IMR-90 (cell line): ENCODE results near the gene TSPAN16. TPM values are rescaled to one million over a fixed set of nuclear protein-coding genes. Genes with fewer than 3 reads are reported as not detected.

Source experiments
- ATAC-seq: fragments of 200-7000 bp; cut with Tn5 transposase; 2 replicates; pipeline ENCODE4 v1.9.1; 2020; ENCODE audit warnings: low read depth, mild to moderate bottlenecking, moderate library complexity
- BruUV-seq: library from RNA; stranded (reverse); fragments of 400-500 nt; replicated peaks from 2 replicates; lab custom pipeline; 2021; lab: Mats Ljungman, UMichigan
- CTCF ChIA-PET: fragments of 300-600 bp; formaldehyde crosslinking; extraction: SDS; loops from one replicate; lab custom pipeline; 2021; ENCODE audit warnings: antibody characterized with exemption; lab: Yijun Ruan, JAX
- POLR2A ChIA-PET: fragments of 300-600 bp; sonication (Branson Sonifier 250); formaldehyde crosslinking; loops from one replicate; lab custom pipeline; 2022; ENCODE audit warnings: antibody characterized with exemption; ENCODE audit not compliant: unreplicated experiment; lab: Charles Lee
- DNase-seq: peaks from one replicate; pipeline ENCODE4 v3.0.0; 2013
- H2AFZ ChIP-seq: replicated peaks from 2 replicates; pipeline ENCODE3; 2013; ENCODE audit warnings: low read length, mild to moderate bottlenecking; ENCODE audit not compliant: poor library complexity
- H2AK5ac ChIP-seq: 2 replicates; pipeline ENCODE4 v1.6.1; 2013; ENCODE audit warnings: low read depth, low read length, inconsistent platforms
- H2AK9ac ChIP-seq: replicated peaks from 2 replicates; pipeline ENCODE3; 2013; ENCODE audit warnings: mild to moderate bottlenecking, low read depth, low read length, moderate library complexity; ENCODE audit not compliant: poor library complexity
- H2BK120ac ChIP-seq: 2 replicates; pipeline ENCODE4 v1.6.1; 2013; ENCODE audit warnings: low read depth, low read length, inconsistent platforms
- H2BK15ac ChIP-seq: 3 replicates; pipeline ENCODE4 v1.6.1; 2013; ENCODE audit warnings: low read depth, low read length, inconsistent platforms
- H2BK20ac ChIP-seq: 2 replicates; pipeline ENCODE4 v1.6.1; 2013; ENCODE audit warnings: low read depth, mild to moderate bottlenecking, inconsistent platforms, low read length, moderate library complexity
- H2BK5ac ChIP-seq: 2 replicates; pipeline ENCODE4 v1.6.1; 2013; ENCODE audit warnings: mild to moderate bottlenecking, low read depth, low read length, inconsistent platforms; ENCODE audit not compliant: poor library complexity, severe bottlenecking
- H3K14ac ChIP-seq: replicated peaks from 2 replicates; pipeline ENCODE4 v1.6.1; 2013; ENCODE audit warnings: low read depth, low read length, inconsistent platforms
- H3K18ac ChIP-seq: 2 replicates; pipeline ENCODE4 v1.6.1; 2013; ENCODE audit warnings: low read depth, low read length, control low read depth
- H3K23ac ChIP-seq: 2 replicates; pipeline ENCODE4 v1.6.1; 2013; ENCODE audit warnings: low read depth, low read length, inconsistent platforms
- H3K27ac ChIP-seq: 2 replicates; pipeline ENCODE4 v1.5.1; 2013; ENCODE audit warnings: mild to moderate bottlenecking, control low read depth, low read length; ENCODE audit not compliant: insufficient read depth
- H3K27me3 ChIP-seq: 2 replicates; pipeline ENCODE4 v1.6.1; 2013; ENCODE audit warnings: low read length; ENCODE audit not compliant: control insufficient read depth, insufficient read depth
- H3K36me3 ChIP-seq: 2 replicates; pipeline ENCODE4 v1.6.1; 2013; ENCODE audit warnings: low read length, mixed read lengths; ENCODE audit not compliant: control insufficient read depth, insufficient read depth
- H3K4ac ChIP-seq: 2 replicates; pipeline ENCODE4 v1.6.1; 2013; ENCODE audit warnings: low read depth, low read length, inconsistent platforms
- H3K4me1 ChIP-seq: 2 replicates; pipeline ENCODE4 v1.6.1; 2013; ENCODE audit warnings: low read length, mixed read lengths; ENCODE audit not compliant: control insufficient read depth, insufficient read depth
- H3K4me2 ChIP-seq: 2 replicates; pipeline ENCODE4 v1.6.1; 2013; ENCODE audit warnings: low read depth, mild to moderate bottlenecking, control low read depth, low read length, moderate library complexity
- H3K4me3 ChIP-seq: 2 replicates; pipeline ENCODE4 v1.5.1; 2013; ENCODE audit warnings: low read depth, mild to moderate bottlenecking, control low read depth, low read length, moderate library complexity; ENCODE audit not compliant: insufficient read depth
- H3K56ac ChIP-seq: 2 replicates; pipeline ENCODE4 v1.6.1; 2013; ENCODE audit warnings: low read length, inconsistent platforms; ENCODE audit not compliant: insufficient read depth; ENCODE audit errors: extremely low read depth
- H3K79me1 ChIP-seq, 2 experiments: 2 replicates each; pipeline ENCODE4 v1.6.1; 2013; ENCODE audit warnings: low read length in 2 of 2, inconsistent platforms in 1 of 2, low read depth in 1 of 2
- H3K9ac ChIP-seq: 2 replicates; pipeline ENCODE4 v1.6.1; 2013; ENCODE audit warnings: low read depth, low read length, control low read depth
- H3K9me1 ChIP-seq: 2 replicates; pipeline ENCODE4 v1.6.1; 2013; ENCODE audit warnings: low read length, inconsistent platforms; ENCODE audit not compliant: insufficient read depth
- H3K9me3 ChIP-seq: 2 replicates; pipeline ENCODE4 v1.6.1; 2013; ENCODE audit warnings: low read length; ENCODE audit not compliant: control insufficient read depth, insufficient read depth
- H4K20me1 ChIP-seq: 2 replicates; pipeline ENCODE4 v1.6.1; 2013; ENCODE audit warnings: low read length, inconsistent platforms; ENCODE audit not compliant: insufficient read depth
- H4K5ac ChIP-seq: 2 replicates; pipeline ENCODE4 v1.6.1; 2013; ENCODE audit warnings: mild to moderate bottlenecking, low read depth, low read length, control low read depth
- H4K8ac ChIP-seq, 2 experiments: 2 replicates each; pipeline ENCODE4 v1.6.1; 2013; ENCODE audit warnings: low read depth in 2 of 2, low read length in 2 of 2, control low read depth in 1 of 2, inconsistent platforms in 1 of 2
- H4K91ac ChIP-seq: 2 replicates; pipeline ENCODE4 v1.6.1; 2013; ENCODE audit warnings: low read depth, low read length, inconsistent platforms; ENCODE audit not compliant: insufficient read depth
- BHLHE40 ChIP-seq: fragments of 150-350 bp; IDR thresholded peaks from 2 replicates; pipeline ENCODE4 v1.6.1; 2016; ENCODE audit warnings: mild to moderate bottlenecking, low read depth, low read length
- CEBPB ChIP-seq: IDR thresholded peaks from 2 replicates; pipeline ENCODE4 v1.6.1; 2012; ENCODE audit warnings: low read depth, low read length, improper control_type of control experiment
- CHD1 ChIP-seq: IDR thresholded peaks from 2 replicates; pipeline ENCODE4 v1.6.1; 2012; ENCODE audit warnings: low read depth, low read length, improper control_type of control experiment
- CTCF ChIP-seq: conservative IDR thresholded peaks from 2 replicates; pipeline ENCODE4 v1.5.1; 2012; ENCODE audit warnings: mild to moderate bottlenecking, low read depth, low read length, improper control_type of control experiment
- FOS ChIP-seq: fragments of 150-350 bp; IDR thresholded peaks from 2 replicates; pipeline ENCODE4 v1.6.1; 2016; ENCODE audit warnings: low read depth, low read length
- MAFK ChIP-seq: IDR thresholded peaks from 2 replicates; pipeline ENCODE4 v1.6.1; 2012; ENCODE audit warnings: low read depth, low read length, improper control_type of control experiment
- MAZ ChIP-seq: IDR thresholded peaks from 2 replicates; pipeline ENCODE4 v1.6.1; 2012; ENCODE audit warnings: low read depth, mild to moderate bottlenecking, low read length, improper control_type of control experiment, moderate library complexity, borderline replicate concordance
- MXI1 ChIP-seq: IDR thresholded peaks from 2 replicates; pipeline ENCODE4 v1.6.1; 2012; ENCODE audit warnings: low read depth, mild to moderate bottlenecking, low read length, moderate library complexity, borderline replicate concordance
- NFE2L2 ChIP-seq: fragments of 150-350 bp; IDR thresholded peaks from 2 replicates; pipeline ENCODE4 v1.6.1; 2016; ENCODE audit warnings: low read depth, mild to moderate bottlenecking, low read length
- POLR2A ChIP-seq: IDR thresholded peaks from 2 replicates; pipeline ENCODE4 v1.6.1; 2012; ENCODE audit warnings: mild to moderate bottlenecking, low read depth, low read length
- RAD21 ChIP-seq: IDR thresholded peaks from 2 replicates; pipeline ENCODE4 v1.6.1; 2012; ENCODE audit warnings: low read length, improper control_type of control experiment
- RCOR1 ChIP-seq: IDR thresholded peaks from 2 replicates; pipeline ENCODE4 v1.6.1; 2012; ENCODE audit warnings: mild to moderate bottlenecking, low read length, improper control_type of control experiment; ENCODE audit not compliant: insufficient replicate concordance
- RFX5 ChIP-seq: IDR thresholded peaks from 2 replicates; pipeline ENCODE4 v1.8.0; 2012; ENCODE audit warnings: low read depth, mild to moderate bottlenecking, low read length, moderate library complexity
- SMC3 ChIP-seq: fragments of 150-350 bp; IDR thresholded peaks from 2 replicates; pipeline ENCODE4 v1.6.1; 2016; ENCODE audit warnings: low read depth, mild to moderate bottlenecking, antibody characterized with exemption, low read length, moderate library complexity
- USF2 ChIP-seq: fragments of 150-350 bp; IDR thresholded peaks from 2 replicates; pipeline ENCODE4 v1.6.1; 2017; ENCODE audit warnings: mild to moderate bottlenecking, antibody characterized with exemption, low read length, low read depth
- WGBS, 2 experiments: methylation state at CpG; one replicate each; pipeline versions ENCODE4 v1.1.5 to v1.1.7; 2013; ENCODE audit warnings: missing lambda C conversion rate in 2 of 2; ENCODE audit not compliant: insufficient read length in 1 of 2; ENCODE audit errors: extremely low coverage in 2 of 2; 5-methylcytosine and 5-hydroxymethylcytosine counted together
- dilution Hi-C: fragments of 300-500 bp; cut with HindIII; formaldehyde crosslinking; loops from one replicate; pipeline ENCODE4 v1.14.3; 2018; ENCODE audit warnings: low sequenced_read_pairs; ENCODE audit not compliant: unreplicated experiment
- in situ Hi-C: fragments of 300-500 bp; cut with MboI; formaldehyde crosslinking; loops from 3 replicates; pipeline ENCODE4 v1.14.3; 2019; ENCODE audit warnings: low sequenced_read_pairs, inconsistent platforms, mixed read lengths
- intact Hi-C: fragments of 100-400 bp; cut with micrococcal nuclease; formaldehyde crosslinking; loops from 2 replicates; pipeline ENCODE4 v1.10.0; 2022
- polyA plus RNA-seq, 3 experiments: library from polyadenylated mRNA; depleted of rRNA; stranded (reverse); fragments of >200 nt; gene quantifications; 2 replicates each; pipeline ENCODE4 v1.2.3, GENCODE V29; 2012; ENCODE audit warnings: low replicate concordance in 1 of 3
- total RNA-seq: library from RNA; depleted of rRNA; stranded (reverse); fragments of >200 nt; gene quantifications from 2 replicates; pipeline ENCODE4 v1.2.3, GENCODE V29; 2012
- TF ChIP-seq, protein P1 (sequence below): fragments of 150-350 bp; IDR thresholded peaks from 2 replicates; pipeline ENCODE4 v1.6.1; 2016; ENCODE audit warnings: low read depth, mild to moderate bottlenecking, low read length, moderate library complexity, borderline replicate concordance

The TSPAN16 gene
- total and polyA plus RNA-seq, 2 of the 4 experiments (the other 2 are of a cell fraction): not detected

DNA sequence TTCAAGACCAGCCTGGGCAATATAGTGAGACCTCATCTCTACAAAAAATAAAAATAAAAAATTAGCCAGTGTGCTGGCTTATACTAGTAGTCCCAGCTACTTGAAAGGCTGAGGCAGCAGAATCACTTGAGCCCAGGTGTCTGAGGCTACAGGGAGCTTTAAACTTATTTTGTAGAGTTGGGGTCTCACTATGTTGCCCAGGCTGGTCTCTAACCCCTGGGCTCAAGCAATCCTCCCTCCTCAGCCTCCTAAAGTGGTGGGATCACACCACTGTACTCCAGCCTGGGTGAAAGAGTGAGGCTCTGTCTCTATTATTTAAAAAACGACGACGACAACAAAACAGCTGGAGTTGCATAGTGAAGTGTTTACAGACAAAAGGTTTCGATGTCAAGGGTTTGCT lies 35.5 kb downstream of the TSPAN16 start:
- no TSS peak for BruUV-seq
- no peak overlapping the region for H2BK15ac ChIP-seq
- no peak overlapping the region for H2BK120ac ChIP-seq
- H3K36me3 ChIP-seq: peaks cover 27% of the 10 kb centered on the region
- H3K9ac ChIP-seq: no peak overlapping the region
- H3K14ac ChIP-seq: no peak overlapping the region
- H3K9me3 ChIP-seq: no peaks in the 10 kb centered on the region
- no peak overlapping the region for H4K91ac ChIP-seq
- in situ Hi-C loops (no loop called here), intact Hi-C loops (no loop called here), dilution Hi-C loops (no loop called here)
- no peak overlapping the region for H3K18ac ChIP-seq
- no peak overlapping the region for H2BK20ac ChIP-seq
- no peak overlapping the region for H2BK5ac ChIP-seq
- H2AFZ ChIP-seq: no peak overlapping the region
- H2AK5ac ChIP-seq: no peak overlapping the region
- no peaks in the 10 kb centered on the region for H3K4me1 ChIP-seq
- no peaks in the 10 kb centered on the region for H3K9me1 ChIP-seq
- no peak; the same call in 1 of the 2 replicates for ATAC-seq
- no peaks in the 10 kb centered on the region for H4K20me1 ChIP-seq
- no peak overlapping the region for H4K5ac ChIP-seq
- TF ChIP-seq NFE2L2: no peak
- TF ChIP-seq CHD1: no peak
- TF ChIP-seq MXI1: no peak
- TF ChIP-seq USF2: no peak
- TF ChIP-seq BHLHE40: no peak
- no peak for TF ChIP-seq RAD21
- TF ChIP-seq, protein P1, sequence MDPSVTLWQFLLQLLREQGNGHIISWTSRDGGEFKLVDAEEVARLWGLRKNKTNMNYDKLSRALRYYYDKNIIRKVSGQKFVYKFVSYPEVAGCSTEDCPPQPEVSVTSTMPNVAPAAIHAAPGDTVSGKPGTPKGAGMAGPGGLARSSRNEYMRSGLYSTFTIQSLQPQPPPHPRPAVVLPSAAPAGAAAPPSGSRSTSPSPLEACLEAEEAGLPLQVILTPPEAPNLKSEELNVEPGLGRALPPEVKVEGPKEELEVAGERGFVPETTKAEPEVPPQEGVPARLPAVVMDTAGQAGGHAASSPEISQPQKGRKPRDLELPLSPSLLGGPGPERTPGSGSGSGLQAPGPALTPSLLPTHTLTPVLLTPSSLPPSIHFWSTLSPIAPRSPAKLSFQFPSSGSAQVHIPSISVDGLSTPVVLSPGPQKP: no peak
- TF ChIP-seq RFX5: no peak
- no peak for TF ChIP-seq SMC3
- no peak for TF ChIP-seq FOS
- TF ChIP-seq POLR2A: no peak
- no peak for TF ChIP-seq CTCF
- TF ChIP-seq MAZ: no peak
- no peak for TF ChIP-seq MAFK
- TF ChIP-seq RCOR1: no peak
- TF ChIP-seq CEBPB: no peak
- H4K8ac ChIP-seq: no peak overlapping the region
- WGBS, 2 experiments: no CpG with 5 or more reads among the region's 4 CpGs
- CTCF ChIA-PET: no interaction called here
- H2AK9ac ChIP-seq: no peak overlapping the region
- H3K4ac ChIP-seq: no peak overlapping the region
- no peak overlapping the region for H3K4me3 ChIP-seq
- H3K27ac ChIP-seq: no peak overlapping the region
- H3K56ac ChIP-seq: no peak overlapping the region
- H3K4me2 ChIP-seq: no peak overlapping the region
- H3K79me1 ChIP-seq: no peaks in the 10 kb centered on the region
- H3K27me3 ChIP-seq: no peaks in the 10 kb centered on the region
- POLR2A ChIA-PET: no interaction called here
- no peak overlapping the region for H3K23ac ChIP-seq
- DNase-seq: no peak
